IPS-18a (cell line): ENCODE data around the gene ASPSCR1.

Experiments
- H3K27ac ChIP-seq: one replicate; pipeline ENCODE4 v1.5.1; 2013; ENCODE audit warnings: low read length
- H3K27me3 ChIP-seq: one replicate; pipeline ENCODE4 v1.6.1; 2013; ENCODE audit warnings: mild to moderate bottlenecking, low read length; ENCODE audit not compliant: control insufficient read depth, insufficient read depth
- H3K36me3 ChIP-seq: one replicate; pipeline ENCODE4 v1.6.1; 2013; ENCODE audit warnings: low read depth, low read length; ENCODE audit not compliant: control insufficient read depth
- H3K4me1 ChIP-seq: one replicate; pipeline ENCODE4 v1.6.1; 2013; ENCODE audit warnings: low read depth, low read length; ENCODE audit not compliant: control insufficient read depth
- H3K4me3 ChIP-seq: one replicate; pipeline ENCODE4 v1.5.1; 2013; ENCODE audit warnings: low read length
- H3K9ac ChIP-seq: one replicate; pipeline ENCODE4 v1.6.1; 2013; ENCODE audit warnings: mild to moderate bottlenecking, low read length, moderate library complexity
- H3K9me3 ChIP-seq: one replicate; pipeline ENCODE4 v1.6.1; 2013; ENCODE audit warnings: low read depth, low read length; ENCODE audit not compliant: control insufficient read depth

Gene ASPSCR1

DNA sequence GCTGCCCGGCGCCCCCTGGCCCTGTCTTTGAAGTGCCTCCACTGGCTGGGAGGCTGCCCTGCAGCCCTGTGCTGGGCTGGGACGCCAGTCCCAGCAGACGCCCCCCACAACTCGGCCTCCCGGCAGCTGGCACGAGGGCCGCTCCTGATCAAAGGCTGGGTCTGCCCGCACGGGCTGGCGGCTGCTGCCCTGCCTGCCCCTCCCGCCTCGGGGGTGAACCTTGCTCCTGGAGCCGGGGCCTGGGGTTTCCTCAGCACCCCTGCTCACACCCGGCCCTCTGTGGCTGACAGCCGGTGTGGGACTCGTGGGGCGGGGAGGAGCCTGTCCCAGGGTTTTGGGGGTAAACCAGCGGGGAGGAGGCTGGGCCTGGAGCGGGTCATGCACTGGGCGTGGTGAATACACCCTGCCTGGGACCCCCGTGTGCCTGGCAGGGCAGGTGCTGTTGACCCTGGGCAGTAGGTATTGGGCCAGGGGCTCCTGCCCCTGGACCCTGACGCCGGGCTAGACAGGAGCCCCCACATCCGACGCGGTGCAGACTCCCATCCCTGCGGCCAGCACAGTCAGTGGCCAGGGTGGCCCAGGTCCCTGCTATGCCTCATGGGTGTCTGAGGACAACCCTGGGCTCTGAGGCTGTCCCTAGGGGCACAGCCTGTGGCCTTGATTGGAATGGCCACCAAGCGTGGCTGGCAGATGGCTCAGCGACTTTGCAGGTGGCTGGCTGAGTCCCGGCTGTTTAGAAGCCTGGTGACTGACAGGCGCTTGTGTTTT, 23.6 kb downstream of the ASPSCR1 start:
- Histone ChIP-seq H3K36me3 (no peaks in the 10 kb centered on the region), H3K4me3 (no peak overlapping the region), H3K4me1 (no peaks in the 10 kb centered on the region), H3K27me3 (no peaks in the 10 kb centered on the region), H3K9ac (no peak overlapping the region), H3K9me3 (no peaks in the 10 kb centered on the region), H3K27ac (no peak overlapping the region)

DNA sequence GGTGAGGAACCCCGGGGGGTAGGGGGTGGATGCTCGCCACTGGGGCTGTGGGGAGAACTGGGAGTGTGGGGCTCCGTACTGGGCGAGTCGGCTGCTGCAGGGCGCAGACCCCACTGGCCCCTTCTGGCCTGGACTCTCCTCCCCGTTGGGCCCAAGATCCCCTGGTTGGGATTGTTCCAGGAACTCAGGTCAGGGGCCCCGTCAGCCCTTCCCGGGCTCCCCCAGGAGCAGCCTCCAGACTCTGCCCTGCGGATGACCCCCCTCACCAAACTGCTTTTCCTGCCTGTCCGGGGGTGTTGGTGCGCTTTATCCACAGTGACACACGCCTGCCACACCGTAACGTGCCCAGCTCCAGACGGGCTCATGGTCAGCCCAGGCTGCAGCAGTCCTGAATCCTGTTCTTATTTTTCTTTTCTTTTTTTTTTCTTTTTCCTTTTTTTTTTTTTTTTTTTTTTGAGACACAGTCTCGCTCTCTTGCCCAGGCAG, 24.2 kb downstream of the ASPSCR1 start:
- Histone ChIP-seq H3K27me3 (no peaks in the 10 kb centered on the region), H3K4me1 (no peaks in the 10 kb centered on the region), H3K9me3 (no peaks in the 10 kb centered on the region), H3K36me3 (no peaks in the 10 kb centered on the region), H3K9ac (no peak overlapping the region), H3K27ac (no peak overlapping the region), H3K4me3 (no peak overlapping the region)

DNA sequence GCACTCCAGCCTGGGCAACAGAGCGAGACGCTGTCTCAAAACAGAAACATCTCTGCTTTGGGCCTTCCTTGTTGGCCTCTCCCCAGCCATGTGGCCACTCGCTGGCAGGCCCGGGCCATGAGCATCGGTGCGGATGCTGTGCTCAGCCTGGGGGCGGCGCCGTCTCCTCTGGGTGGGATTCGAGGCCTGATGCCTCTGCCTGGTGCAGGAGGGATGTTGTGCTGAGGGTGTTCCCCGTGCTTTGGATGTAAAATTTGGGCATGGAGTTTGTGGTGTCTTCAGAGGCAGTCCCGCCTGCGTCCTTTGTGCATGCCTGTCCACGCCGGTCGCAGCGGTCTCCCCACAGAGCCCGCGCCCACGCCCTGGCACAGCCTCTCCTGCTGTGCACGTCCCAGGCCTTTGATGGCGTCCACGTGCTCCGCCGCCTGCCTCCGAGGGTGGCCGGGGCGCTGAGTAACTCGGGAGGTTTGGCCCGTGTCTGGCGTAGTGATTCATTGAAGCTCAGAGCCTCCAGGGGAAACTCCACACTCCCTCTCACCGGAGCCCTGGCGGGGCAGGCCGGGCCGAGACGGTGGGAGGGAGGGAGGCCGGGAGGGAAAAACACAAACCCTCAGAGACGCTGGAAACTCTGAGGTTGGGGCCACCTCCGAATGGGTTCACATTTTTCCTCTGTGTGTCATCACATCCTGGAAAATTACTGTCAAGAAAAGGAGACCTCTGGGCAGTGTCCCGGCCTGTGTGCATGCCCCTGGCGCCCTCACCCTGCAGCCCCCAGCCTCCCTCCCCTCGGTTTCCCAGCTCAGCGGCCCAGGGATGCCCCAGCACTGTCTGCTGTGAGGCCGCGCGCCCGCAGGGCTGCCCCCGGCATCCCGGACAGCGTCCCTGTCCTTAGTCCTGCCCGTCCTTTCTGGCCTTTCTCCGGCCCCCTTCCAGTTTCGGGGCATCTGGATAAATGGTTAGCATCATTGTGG, 26.3 kb downstream of the ASPSCR1 start:
- Histone ChIP-seq H3K4me1 (no peaks in the 10 kb centered on the region), H3K27me3 (no peaks in the 10 kb centered on the region), H3K9me3 (no peaks in the 10 kb centered on the region), H3K36me3 (no peaks in the 10 kb centered on the region), H3K4me3 (no peak overlapping the region), H3K9ac (no peak overlapping the region), H3K27ac (no peak overlapping the region)

DNA sequence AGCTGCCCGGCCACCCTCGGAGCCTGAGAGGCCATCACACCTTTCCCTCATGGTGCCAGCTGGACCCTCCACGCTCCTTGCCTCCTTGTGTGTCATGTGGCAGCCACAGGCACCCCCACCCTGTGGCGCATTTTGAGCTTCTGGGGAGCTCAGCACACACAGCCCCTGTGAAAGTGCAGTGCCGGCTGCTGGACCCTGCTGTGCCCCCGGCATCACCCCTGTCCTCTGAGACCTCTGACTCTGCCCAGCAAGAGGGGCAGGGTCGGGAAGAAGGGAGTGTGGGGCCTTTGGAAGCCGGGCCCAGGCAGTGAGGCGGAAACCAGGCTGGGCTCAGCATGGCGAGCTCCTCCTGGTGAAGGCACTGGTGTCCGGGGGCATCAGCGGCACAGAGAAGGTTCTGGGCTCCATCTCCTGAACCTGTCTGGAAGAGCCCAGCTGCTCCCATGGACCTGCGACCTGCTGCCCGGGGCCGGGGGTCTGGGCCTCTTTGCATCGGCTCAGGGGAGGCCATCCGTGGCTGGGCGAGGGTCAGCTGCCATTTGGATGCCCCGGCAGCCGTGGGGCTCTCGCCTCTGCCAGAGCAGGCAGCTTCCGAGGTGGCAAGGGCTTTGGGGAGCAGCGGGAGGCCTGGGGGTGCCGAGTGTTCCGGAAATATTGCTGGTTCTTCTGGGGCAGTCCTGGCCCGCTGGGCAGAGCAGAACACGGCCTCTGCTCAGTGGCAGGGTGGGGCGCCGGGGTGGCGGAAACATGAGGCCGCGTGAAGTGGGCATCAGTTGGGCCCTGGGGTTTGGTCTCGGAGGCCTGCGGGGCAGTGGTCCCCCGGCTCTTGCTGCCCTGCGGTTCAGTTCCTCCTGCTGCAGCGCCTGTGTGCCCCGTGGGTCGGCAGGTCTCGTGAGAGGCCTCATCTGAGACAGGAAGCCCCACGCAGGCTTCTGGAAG, 27.4 kb downstream of the ASPSCR1 start:
- H3K4me1 ChIP-seq = no peaks in the 10 kb centered on the region

DNA sequence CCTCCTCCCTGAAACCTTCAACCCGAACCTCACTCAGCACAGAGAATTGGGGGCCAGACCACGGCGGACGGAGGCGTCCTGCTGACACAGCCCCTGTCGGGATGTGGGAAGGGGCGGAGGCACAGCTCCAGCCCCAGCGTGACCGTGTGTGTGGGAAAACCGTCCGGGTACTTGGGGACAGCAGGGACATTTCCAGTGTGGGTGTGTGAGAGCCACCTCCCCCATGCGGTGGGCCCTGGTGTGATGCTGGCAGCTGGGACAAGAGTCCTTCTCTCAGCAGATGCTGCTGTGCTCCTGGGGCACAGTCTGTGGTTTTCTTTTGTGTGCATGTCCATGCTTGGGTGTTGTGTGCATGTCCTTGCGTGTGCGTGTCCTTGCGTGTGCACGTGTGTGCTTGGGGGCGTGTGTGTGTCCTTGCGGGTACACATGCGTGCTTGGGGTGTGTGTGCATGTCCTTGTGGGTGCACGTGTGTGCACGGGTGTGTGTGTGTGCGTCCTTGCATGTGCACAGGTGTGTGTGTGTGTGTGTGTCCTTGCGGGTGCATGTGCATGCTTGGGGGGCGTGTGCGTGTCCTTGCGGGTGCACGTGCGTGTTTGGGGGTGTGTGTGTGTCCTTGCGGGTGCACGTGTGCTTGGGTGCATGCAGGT, 28.4 kb downstream of the ASPSCR1 start:
- Histone ChIP-seq H3K9ac (no peak overlapping the region), H3K4me1 (no peaks in the 10 kb centered on the region), H3K4me3 (no peak overlapping the region), H3K36me3 (no peaks in the 10 kb centered on the region), H3K9me3 (no peaks in the 10 kb centered on the region), H3K27ac (no peak overlapping the region), H3K27me3 (no peaks in the 10 kb centered on the region)

More for the DNA sequence above, 27.4 kb downstream of the ASPSCR1 start:
- Histone ChIP-seq H3K27me3 (no peaks in the 10 kb centered on the region), H3K9ac (no peak overlapping the region), H3K36me3 (no peaks in the 10 kb centered on the region), H3K4me3 (no peak overlapping the region), H3K27ac (no peak overlapping the region), H3K9me3 (no peaks in the 10 kb centered on the region)

DNA sequence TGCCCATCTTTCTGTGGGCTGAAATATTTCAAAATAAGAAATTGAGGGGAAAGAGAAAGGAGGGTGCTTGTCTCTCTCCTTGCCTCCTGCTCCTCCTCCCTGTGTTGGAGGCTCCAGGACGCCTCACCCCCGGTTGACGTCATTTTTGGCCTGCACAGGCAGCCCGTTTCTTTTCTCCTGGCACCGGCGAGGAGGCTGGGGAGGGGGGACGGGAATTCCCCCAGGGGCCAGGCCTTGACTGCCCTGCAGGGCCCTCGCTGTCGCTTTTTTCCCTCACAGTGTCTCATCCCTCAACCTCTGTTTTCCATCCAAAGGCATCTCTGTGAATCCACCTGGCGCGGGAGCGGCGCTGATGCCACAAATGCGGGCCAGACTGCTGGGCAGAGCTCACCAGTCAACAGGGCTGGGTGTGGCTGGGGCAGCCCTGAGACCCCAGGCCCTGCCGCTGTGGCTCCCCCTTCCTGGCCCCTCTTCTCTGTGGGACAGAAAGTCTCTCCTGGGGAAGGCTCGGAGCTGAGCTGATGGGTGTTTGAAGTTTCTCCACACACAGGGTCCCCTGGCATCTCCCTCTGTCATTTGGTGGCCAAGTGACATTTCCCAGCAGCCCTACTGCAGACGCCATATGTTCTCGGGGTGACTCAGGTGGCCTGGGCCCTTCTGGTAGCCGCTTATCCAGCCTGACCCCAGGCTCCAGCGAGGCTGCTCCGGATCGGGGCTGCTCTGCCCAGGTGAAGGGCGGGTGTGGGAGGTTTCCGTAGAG, 29.2 kb downstream of the ASPSCR1 start:
- Histone ChIP-seq H3K27me3 (no peaks in the 10 kb centered on the region), H3K36me3 (no peaks in the 10 kb centered on the region), H3K4me1 (no peaks in the 10 kb centered on the region), H3K27ac (no peak overlapping the region), H3K9ac (no peak overlapping the region), H3K9me3 (no peaks in the 10 kb centered on the region), H3K4me3 (no peak overlapping the region)

DNA sequence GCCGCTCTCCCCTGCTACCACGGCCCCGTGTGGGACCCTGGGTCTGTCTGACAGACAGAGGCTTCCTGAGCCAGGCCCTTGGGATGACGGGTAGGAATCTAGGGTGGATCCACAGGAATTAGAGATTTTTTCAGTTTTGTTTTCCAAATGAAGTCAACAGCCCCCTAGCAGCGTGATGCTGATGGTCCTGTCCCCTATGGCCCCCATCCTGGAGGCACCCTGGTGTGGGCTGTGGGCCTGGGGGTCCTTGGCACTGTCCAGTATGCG, 29.7 kb downstream of the ASPSCR1 start:
- no peaks in the 10 kb centered on the region for H3K9me3 ChIP-seq
- no peaks in the 10 kb centered on the region for H3K4me1 ChIP-seq
- no peak overlapping the region for H3K9ac ChIP-seq
- no peaks in the 10 kb centered on the region for H3K36me3 ChIP-seq
- no peaks in the 10 kb centered on the region for H3K27me3 ChIP-seq
- no peak overlapping the region for H3K27ac ChIP-seq
- H3K4me3 ChIP-seq = no peak overlapping the region

DNA sequence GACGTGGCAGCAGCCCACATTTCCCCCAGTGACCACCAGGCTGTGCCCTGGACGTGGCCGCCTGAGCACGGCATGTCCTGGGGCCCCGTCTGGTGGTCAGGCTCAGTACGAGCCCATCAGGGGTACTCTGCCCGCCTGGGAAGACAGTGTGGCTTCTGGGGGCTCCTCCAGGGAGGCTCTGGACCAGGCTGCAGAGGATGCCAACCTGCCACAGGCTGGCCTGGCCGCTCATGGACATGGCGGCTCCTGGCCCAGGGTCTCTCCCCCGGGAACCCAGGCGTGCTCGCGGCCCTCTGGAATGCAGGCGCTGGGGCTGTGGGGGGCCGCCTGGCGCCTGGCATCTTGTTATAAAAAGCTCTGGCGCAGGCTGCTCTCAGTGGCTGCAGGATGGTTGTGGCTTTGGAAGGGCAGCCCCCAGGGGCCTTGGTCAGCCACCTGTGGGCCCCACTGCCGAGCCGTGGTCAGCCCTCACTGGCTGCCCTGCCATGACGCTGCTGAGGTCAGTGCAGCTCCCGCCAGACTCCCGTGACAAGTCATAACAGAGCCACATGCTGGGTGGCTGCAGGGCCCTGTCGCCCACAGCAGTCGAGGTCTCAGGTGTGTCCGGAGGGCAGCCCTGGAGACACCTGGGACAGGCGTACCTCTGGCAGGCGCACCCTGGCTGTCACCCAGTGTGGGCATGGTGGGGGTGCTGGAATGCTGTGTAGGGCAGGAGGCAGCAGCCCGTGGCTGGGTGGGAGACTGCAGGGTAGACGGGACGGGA, 30.2 kb downstream of the ASPSCR1 start:
- no peaks in the 10 kb centered on the region for H3K9me3 ChIP-seq
- H3K4me1 ChIP-seq = no peaks in the 10 kb centered on the region
- no peaks in the 10 kb centered on the region for H3K36me3 ChIP-seq
- H3K4me3 ChIP-seq = no peak overlapping the region
- H3K27ac ChIP-seq = no peak overlapping the region
- H3K27me3 ChIP-seq = no peaks in the 10 kb centered on the region
- H3K9ac ChIP-seq = no peak overlapping the region

DNA sequence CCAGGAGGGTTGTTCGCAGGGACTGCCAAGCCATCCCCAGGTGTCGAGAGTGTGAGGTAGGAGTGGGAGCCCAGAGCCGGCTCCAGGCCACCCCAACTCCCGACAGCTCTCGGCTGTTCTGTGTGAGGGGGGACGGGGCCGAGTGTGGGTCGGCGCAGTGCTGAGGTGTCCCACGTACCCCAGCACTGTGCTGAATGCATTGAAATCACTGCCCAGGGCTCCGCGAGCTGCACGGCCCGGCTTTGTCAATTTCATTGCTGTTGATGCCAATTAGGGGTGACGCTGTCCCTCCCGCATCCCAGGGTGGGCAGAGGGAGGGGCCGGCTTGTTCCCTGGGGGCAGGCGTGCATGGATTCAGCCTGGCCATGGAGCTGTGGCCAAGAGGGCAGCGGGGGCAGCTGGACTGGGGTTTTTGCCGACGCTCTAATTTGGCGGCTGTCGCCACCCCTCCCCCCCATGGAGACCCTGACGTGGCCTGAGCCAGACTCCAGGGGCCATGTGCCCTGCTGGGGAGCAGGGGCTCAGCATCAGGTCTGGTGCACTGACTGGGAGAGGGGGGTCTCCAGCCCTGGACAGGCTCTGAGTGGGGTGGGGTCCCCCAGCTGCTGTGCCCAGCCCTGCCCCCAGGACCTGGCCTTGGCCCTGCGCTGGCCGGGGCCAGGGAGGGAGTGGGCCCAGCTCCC, 31.0 kb downstream of the ASPSCR1 start:
- no peak overlapping the region for H3K27ac ChIP-seq
- no peaks in the 10 kb centered on the region for H3K27me3 ChIP-seq
- no peaks in the 10 kb centered on the region for H3K4me1 ChIP-seq
- H3K9me3 ChIP-seq = no peaks in the 10 kb centered on the region
- no peak overlapping the region for H3K9ac ChIP-seq
- no peak overlapping the region for H3K4me3 ChIP-seq
- H3K36me3 ChIP-seq = no peaks in the 10 kb centered on the region
